Suprapubic skin (tissue), 4 donors: ENCODE measurements around the gene PPFIA4. TPM values are rescaled to one million over a fixed set of nuclear protein-coding genes. Genes with fewer than 3 reads are reported as not detected.

ENCODE experiments used
- DNase-seq, 2 donors: peaks; one replicate each; pipeline ENCODE4 v3.0.0-alpha.2; 2019; ENCODE audit warnings: low spot score in 2 of 2
- H3K27ac ChIP-seq: fragments of 200-600 bp; sonication (generic); one replicate; pipeline ENCODE4 v1.5.1; 2019
- H3K27me3 ChIP-seq: fragments of 200-600 bp; sonication (generic); one replicate; pipeline ENCODE4 v1.5.1; 2019
- H3K36me3 ChIP-seq: fragments of 200-600 bp; sonication (generic); one replicate; pipeline ENCODE4 v1.5.1; 2019
- H3K4me1 ChIP-seq: fragments of 200-600 bp; sonication (generic); one replicate; pipeline ENCODE4 v1.5.1; 2019
- H3K4me3 ChIP-seq: fragments of 200-600 bp; sonication (generic); one replicate; pipeline ENCODE4 v1.5.1; 2019; ENCODE audit warnings: mild to moderate bottlenecking
- H3K9me3 ChIP-seq: fragments of 200-600 bp; sonication (generic); one replicate; pipeline ENCODE4 v1.5.1; 2019
- EP300 ChIP-seq: sonication (generic); formaldehyde crosslinking; IDR thresholded peaks from one replicate; pipeline ENCODE4 v1.6.1; 2017; ENCODE audit warnings: antibody characterized with exemption
- POLR2A ChIP-seq, 2 donors: fragments of 450-650 bp; IDR thresholded peaks; one replicate each; pipeline ENCODE4 v1.6.1; 2017; ENCODE audit warnings: antibody characterized with exemption in 2 of 2, mild to moderate bottlenecking in 2 of 2, moderate library complexity in 2 of 2
- POLR2AphosphoS5 ChIP-seq, 3 donors: sonication (generic); formaldehyde crosslinking; IDR thresholded peaks; one replicate each; pipeline ENCODE4 v1.6.1; 2017; ENCODE audit warnings: antibody characterized with exemption in 3 of 3
- WGBS: methylation state at CpG from one replicate; pipeline ENCODE4 v1.1.5; 2018; 5-methylcytosine and 5-hydroxymethylcytosine counted together
- total RNA-seq, 4 donors: library from RNA; depleted of rRNA; stranded (reverse); fragments of >200 nt; gene quantifications; one replicate each; pipeline ENCODE4 v1.1.0, GENCODE V29; 2016
- TF ChIP-seq, protein P1 (sequence below), 2 donors: fragments of 200-600 bp in 1 of 2; fragments of 450-650 bp in 1 of 2; sonication (generic) in 1 of 2; IDR thresholded peaks; one replicate each; pipeline ENCODE4 v1.5.1; 2016 to 2019; ENCODE audit warnings: antibody characterized with exemption in 2 of 2, mild to moderate bottlenecking in 1 of 2, moderate library complexity in 1 of 2

Gene PPFIA4
- total RNA-seq, 4 donors from 2014 or later = 0.26 to 38.7 (median 1.5) TPM

DNA sequence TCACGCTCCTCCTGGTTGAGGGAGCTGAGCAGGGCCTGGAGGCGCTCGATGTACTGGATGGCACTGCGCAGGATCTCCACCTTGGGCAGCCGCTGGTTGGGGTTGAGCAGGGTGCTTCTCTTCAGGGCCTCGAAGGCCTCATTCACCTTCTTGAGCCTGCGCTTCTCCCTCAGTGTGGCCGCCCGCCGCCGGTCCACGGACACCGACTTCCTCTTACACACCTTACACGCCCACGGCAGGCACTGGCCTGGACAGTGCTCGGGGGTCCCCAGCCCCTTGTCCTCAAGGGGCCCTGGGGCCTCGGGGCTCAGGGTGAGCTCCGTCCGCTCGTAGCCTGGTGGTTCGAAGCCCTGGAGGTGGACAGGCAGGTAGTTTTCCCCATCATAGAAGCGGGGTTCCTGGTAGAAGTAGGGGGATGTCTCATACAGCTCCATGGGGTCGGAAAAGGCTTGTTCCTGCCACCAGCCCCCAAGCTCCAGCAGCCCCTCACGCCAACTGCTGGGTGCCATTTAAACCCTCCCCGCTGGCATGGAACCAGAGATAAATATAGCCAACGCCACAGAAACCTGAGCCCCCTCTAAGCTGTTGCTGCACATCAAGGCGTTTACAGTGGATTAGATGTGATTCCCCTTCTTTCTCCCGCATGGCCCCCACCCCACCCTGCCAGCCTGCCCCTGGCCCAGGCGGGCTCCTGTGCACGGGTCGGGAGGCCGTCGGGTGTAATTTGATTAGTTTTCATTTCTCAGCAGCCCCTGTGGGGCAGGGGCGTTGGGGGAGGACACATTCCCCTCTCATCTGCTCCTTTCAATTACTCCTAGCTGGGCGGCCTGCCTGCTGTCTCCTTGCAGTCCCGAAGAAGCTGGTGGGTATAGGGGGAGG, 59.5 kb downstream of the PPFIA4 start, which contains the start of gene MYOG:
TSS of gene MYOG (minus strand) at position 485 of the 879 bp plus-strand sequence. CDS start at position 434, 51 bp downstream.
- no peak within 1 kb of the TSS for H3K4me3 ChIP-seq
- H3K27me3 ChIP-seq = peaks cover 13% of the 10 kb centered on the region
- H3K9me3 ChIP-seq = no peaks in the 10 kb centered on the region
- no peaks in the 10 kb centered on the region for H3K36me3 ChIP-seq
- DNase-seq = peak in 1 of 2 donors; percentile 62
- H3K4me1 ChIP-seq = peaks cover 4% of the 10 kb centered on the region
- no peak within 1 kb of the TSS for H3K27ac ChIP-seq
- TF ChIP-seq, protein P1, sequence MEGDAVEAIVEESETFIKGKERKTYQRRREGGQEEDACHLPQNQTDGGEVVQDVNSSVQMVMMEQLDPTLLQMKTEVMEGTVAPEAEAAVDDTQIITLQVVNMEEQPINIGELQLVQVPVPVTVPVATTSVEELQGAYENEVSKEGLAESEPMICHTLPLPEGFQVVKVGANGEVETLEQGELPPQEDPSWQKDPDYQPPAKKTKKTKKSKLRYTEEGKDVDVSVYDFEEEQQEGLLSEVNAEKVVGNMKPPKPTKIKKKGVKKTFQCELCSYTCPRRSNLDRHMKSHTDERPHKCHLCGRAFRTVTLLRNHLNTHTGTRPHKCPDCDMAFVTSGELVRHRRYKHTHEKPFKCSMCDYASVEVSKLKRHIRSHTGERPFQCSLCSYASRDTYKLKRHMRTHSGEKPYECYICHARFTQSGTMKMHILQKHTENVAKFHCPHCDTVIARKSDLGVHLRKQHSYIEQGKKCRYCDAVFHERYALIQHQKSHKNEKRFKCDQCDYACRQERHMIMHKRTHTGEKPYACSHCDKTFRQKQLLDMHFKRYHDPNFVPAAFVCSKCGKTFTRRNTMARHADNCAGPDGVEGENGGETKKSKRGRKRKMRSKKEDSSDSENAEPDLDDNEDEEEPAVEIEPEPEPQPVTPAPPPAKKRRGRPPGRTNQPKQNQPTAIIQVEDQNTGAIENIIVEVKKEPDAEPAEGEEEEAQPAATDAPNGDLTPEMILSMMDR (IDR thresholded peaks at IDR 0.05) = no peak
- no peak for TF ChIP-seq EP300
- no peak for TF ChIP-seq POLR2A (IDR thresholded peaks at IDR 0.05)
- TF ChIP-seq POLR2AphosphoS5 (IDR thresholded peaks at IDR 0.05) = no peak
- WGBS = 77% methylated on average over 15 of the region's 36 CpGs

DNA sequence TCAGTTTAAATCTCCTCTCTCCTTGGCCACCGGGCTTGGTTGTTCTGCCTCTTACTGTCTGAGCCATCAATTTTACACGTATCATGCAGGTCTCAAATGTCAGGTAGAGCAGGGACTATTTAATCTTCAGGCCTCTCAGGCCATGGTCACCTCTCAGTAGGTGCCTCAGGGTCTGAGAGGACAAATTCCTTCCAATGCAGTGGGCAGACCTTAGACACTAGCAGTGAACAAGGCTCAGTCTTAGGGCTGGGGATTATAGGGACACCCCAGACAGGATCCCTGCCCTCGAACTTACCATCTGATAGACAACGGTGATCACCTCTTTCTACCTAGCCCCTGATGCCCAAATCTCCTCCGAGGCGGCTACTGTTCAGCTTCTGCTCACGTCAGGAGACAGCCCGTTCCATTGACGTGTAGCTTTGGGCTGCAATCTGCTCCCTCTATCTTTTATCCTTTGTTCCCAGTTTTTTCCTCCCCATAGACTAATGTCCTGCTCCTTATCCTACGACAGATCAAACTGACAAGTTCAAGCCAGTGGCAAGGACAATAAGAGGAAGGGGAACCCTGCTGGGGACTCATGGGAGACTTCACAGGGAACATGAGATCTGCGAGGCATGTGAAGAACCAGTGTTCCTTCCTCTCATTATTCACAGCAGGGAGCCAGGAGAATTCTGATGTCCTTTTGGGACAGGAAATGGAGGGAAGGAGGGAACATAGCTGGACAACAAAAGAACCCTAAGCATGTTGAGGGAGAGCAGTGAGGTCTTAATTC, 60.9 kb downstream of the PPFIA4 start:
- peaks cover 4% of the 10 kb centered on the region for H3K4me1 ChIP-seq
- peaks cover 5% of the 10 kb centered on the region for H3K27me3 ChIP-seq
- TF ChIP-seq EP300 (no peak), POLR2A (IDR thresholded peaks at IDR 0.05) (no peak), POLR2AphosphoS5 (IDR thresholded peaks at IDR 0.05) (no peak)
- TF ChIP-seq, protein P1 (IDR thresholded peaks at IDR 0.05) = no peak
- WGBS = 88% methylated on average over 11 of the region's 11 CpGs
- H3K4me3 ChIP-seq = no peak overlapping the region
- H3K9me3 ChIP-seq = no peaks in the 10 kb centered on the region
- DNase-seq = peak in 1 of 2 donors; percentile 32
- H3K27ac ChIP-seq = no peak overlapping the region
- no peaks in the 10 kb centered on the region for H3K36me3 ChIP-seq

DNA sequence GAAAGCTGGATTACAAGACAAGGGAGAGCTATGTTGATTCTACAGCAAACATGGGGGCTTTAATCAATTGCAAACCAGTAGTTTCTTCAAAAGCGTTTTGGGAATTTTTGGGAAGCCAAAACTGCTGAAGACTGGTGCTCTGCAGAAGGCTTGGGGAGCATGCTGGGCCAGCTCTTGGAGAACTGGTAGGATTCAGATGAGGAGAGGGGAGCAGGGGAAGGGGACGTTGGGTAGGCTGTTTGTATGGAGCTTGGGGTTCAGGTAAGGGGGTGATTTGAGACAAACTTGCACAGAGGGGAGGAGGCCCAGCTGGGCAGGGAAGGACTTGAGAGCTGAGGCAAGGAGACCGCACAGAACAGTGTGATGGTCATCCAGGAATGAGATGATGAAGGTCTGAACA, 62.1 kb downstream of the PPFIA4 start:
- Histone ChIP-seq H3K36me3 (no peaks in the 10 kb centered on the region), H3K4me3 (no peak overlapping the region), H3K27ac (no peak overlapping the region), H3K9me3 (no peaks in the 10 kb centered on the region), H3K4me1 (no peaks in the 10 kb centered on the region), H3K27me3 (no peaks in the 10 kb centered on the region)
- WGBS = 80% methylated on average over 3 of the region's 3 CpGs
- TF ChIP-seq POLR2A (IDR thresholded peaks at IDR 0.05) (no peak), POLR2AphosphoS5 (IDR thresholded peaks at IDR 0.05) (no peak)
- TF ChIP-seq, protein P1 (IDR thresholded peaks at IDR 0.05) = no peak
- peak in 1 of 2 donors; percentile 56 for DNase-seq

DNA sequence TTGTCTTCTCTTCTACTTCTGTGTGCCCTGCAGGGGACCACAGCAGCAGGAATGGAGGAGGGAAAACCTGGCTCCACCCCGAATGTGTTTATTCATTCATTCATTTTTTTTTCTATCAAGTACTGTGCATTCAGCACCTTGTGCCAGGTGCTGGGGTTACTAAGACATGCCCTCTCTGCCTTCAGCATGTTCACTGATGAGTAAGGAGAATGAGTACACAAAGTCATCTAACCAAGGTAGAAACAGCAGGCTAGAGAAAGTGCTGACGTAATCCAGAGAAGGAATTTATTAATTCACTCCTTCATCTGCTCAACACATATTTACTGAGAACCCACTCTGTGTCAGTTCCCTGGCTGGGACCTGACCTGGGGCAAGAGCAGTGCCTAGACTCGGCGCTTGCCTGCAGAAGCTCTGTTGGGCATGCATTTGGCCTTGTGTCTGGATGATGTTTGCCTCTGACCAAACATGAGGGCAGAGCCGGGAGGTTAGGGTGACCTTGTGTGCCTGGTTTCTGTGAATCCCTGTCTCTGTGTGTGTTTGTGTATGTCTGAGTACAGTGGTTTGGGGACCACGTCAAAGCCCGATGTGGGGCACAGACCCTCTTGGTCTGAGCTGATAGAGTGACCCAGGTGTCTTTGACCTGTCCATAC, 62.8 kb downstream of the PPFIA4 start:
- Histone ChIP-seq H3K27ac (no peak overlapping the region), H3K27me3 (no peaks in the 10 kb centered on the region), H3K4me3 (no peak overlapping the region), H3K9me3 (no peaks in the 10 kb centered on the region), H3K36me3 (no peaks in the 10 kb centered on the region), H3K4me1 (no peaks in the 10 kb centered on the region)
- DNase-seq = peak in 1 of 2 donors; percentile 49
- WGBS = 74% methylated on average over 5 of the region's 7 CpGs
- TF ChIP-seq EP300 (no peak), POLR2AphosphoS5 (IDR thresholded peaks at IDR 0.05) (no peak), POLR2A (IDR thresholded peaks at IDR 0.05) (no peak)

DNA sequence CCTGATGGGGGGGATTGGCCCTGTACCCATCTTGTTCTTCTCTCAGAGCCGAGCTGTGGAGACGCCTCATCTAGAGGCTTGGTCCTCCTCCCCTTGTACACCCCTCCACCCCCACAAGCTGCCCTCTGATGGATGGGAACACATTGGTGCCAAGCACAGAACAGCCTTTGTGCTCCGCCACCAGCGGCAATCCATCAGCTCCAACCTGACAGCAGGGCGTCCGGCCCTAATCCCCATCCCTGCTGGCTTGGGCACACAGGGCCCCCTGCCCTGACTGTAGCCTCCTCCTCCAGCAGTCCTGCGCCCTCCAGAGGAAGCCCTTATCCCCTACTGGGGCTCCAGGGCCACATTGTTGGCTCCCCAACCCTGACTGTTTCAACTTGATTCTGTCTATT, 63.4 kb downstream of the PPFIA4 start:
- peak in 1 of 2 donors; percentile 62 for DNase-seq
- TF ChIP-seq, protein P1 (IDR thresholded peaks at IDR 0.05) = no peak
- TF ChIP-seq EP300 (no peak), POLR2AphosphoS5 (IDR thresholded peaks at IDR 0.05) (no peak), POLR2A (IDR thresholded peaks at IDR 0.05) (no peak)
- WGBS = 74% methylated on average over 7 of the region's 7 CpGs

More for the DNA sequence above, 63.4 kb downstream of the PPFIA4 start:
- no peak overlapping the region for H3K4me3 ChIP-seq
- H3K27ac ChIP-seq = no peak overlapping the region
- peaks cover 3% of the 10 kb centered on the region for H3K9me3 ChIP-seq
- H3K4me1 ChIP-seq = no peaks in the 10 kb centered on the region
- H3K27me3 ChIP-seq = no peaks in the 10 kb centered on the region
- H3K36me3 ChIP-seq = no peaks in the 10 kb centered on the region
